Thyroid gland (tissue), 4 donors: Measurements from ENCODE around the gene SAFB2. TPM values are rescaled to one million over a fixed set of nuclear protein-coding genes. Genes with fewer than 3 reads are reported as not detected.

Experiments used
- DNase-seq, 2 donors: peaks; one replicate each; pipeline ENCODE4 v3.0.0-alpha.2; 2019
- H3K27ac ChIP-seq, 3 donors: fragments of 200-600 bp; sonication (generic); 1 replicate in 2 of 3; 2 replicates in 1 of 3; pipeline ENCODE4 v1.5.1; 2016 to 2019; ENCODE audit warnings: mild to moderate bottlenecking in 1 of 3, moderate library complexity in 1 of 3
- H3K27me3 ChIP-seq: fragments of 200-600 bp; sonication (generic); one replicate; pipeline ENCODE4 v1.5.1; 2019
- H3K36me3 ChIP-seq, 2 donors: fragments of 200-600 bp; sonication (generic); one replicate each; pipeline ENCODE4 v1.5.1; 2016 to 2019
- H3K4me1 ChIP-seq, 2 donors: fragments of 200-600 bp; sonication (generic); one replicate each; pipeline ENCODE4 v1.5.1; 2017 to 2019
- H3K4me3 ChIP-seq, 3 donors: fragments of 200-600 bp; sonication (generic); replicated peaks in 1 of 3; 1 replicate in 2 of 3; 2 replicates in 1 of 3; pipeline ENCODE4 v1.5.1; 2016; ENCODE audit warnings: mild to moderate bottlenecking in 1 of 3
- H3K9me3 ChIP-seq: fragments of 200-600 bp; sonication (generic); one replicate; pipeline ENCODE4 v1.5.1; 2017
- POLR2A ChIP-seq, 2 donors: fragments of 450-650 bp; IDR thresholded peaks; one replicate each; pipeline ENCODE4 v1.6.1; 2017; ENCODE audit warnings: antibody characterized with exemption in 2 of 2, mild to moderate bottlenecking in 2 of 2, moderate library complexity in 1 of 2
- WGBS, 2 donors: methylation state at CpG; one replicate each; pipeline ENCODE4 v1.1.5; 2017; 5-methylcytosine and 5-hydroxymethylcytosine counted together
- intact Hi-C: fragments of 100-400 bp; cut with DNase I; formaldehyde crosslinking; loops from one replicate; pipeline ENCODE4 v1.15.1; 2023
- total RNA-seq, 4 donors: library from RNA; depleted of rRNA; stranded (reverse); fragments of >200 nt; gene quantifications; one replicate each; pipeline ENCODE4 v1.2.3, GENCODE V29; 2016
- TF ChIP-seq, protein P1 (sequence below), 6 experiments: fragments of 200-600 bp in 3 of 6; fragments of 450-650 bp in 3 of 6; sonication (generic) in 3 of 6; IDR thresholded peaks; one replicate each; pipeline ENCODE4 v1.5.1; 2016 to 2019; ENCODE audit warnings: antibody characterized with exemption in 6 of 6, mild to moderate bottlenecking in 2 of 6, inconsistent platforms in 1 of 6, moderate library complexity in 1 of 6

Gene SAFB2
- total RNA-seq, 4 donors from 2014 or later, result 52.2 to 74.5 (median 65.3) TPM

DNA sequence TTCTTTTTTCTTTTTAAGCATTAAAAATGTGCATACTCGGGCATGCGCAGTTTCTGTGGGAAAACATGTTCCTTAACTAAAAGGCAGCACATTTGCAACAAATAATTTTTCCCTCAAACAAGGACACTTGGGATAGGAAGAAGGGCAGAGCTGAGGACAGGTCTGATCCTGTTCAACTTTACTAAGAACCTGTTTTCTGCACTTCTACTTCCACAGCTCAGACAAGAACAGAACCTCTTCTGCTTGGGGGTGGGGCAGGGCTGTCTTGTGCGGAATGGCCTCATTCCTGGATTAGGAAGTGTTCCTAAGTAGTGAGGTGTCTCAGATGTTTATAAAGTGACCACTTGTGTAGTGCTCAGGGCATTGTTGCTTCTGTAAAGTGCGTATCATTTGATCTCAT is 18.6 kb upstream of the SAFB2 start:
- Histone ChIP-seq H3K36me3 (peaks cover 10 to 33% of the 10 kb centered on the region in 2 donors), H3K9me3 (no peaks in the 10 kb centered on the region), H3K27me3 (no peaks in the 10 kb centered on the region), H3K4me1 (peaks cover 5 to 12% of the 10 kb centered on the region in 2 donors), H3K4me3 (no peak overlapping the region), H3K27ac (no peak overlapping the region)
- TF ChIP-seq, protein P1, sequence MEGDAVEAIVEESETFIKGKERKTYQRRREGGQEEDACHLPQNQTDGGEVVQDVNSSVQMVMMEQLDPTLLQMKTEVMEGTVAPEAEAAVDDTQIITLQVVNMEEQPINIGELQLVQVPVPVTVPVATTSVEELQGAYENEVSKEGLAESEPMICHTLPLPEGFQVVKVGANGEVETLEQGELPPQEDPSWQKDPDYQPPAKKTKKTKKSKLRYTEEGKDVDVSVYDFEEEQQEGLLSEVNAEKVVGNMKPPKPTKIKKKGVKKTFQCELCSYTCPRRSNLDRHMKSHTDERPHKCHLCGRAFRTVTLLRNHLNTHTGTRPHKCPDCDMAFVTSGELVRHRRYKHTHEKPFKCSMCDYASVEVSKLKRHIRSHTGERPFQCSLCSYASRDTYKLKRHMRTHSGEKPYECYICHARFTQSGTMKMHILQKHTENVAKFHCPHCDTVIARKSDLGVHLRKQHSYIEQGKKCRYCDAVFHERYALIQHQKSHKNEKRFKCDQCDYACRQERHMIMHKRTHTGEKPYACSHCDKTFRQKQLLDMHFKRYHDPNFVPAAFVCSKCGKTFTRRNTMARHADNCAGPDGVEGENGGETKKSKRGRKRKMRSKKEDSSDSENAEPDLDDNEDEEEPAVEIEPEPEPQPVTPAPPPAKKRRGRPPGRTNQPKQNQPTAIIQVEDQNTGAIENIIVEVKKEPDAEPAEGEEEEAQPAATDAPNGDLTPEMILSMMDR (IDR thresholded peaks at IDR 0.05), result no peak
- no peak for TF ChIP-seq POLR2A (IDR thresholded peaks at IDR 0.05)
- intact Hi-C loops, result no loop called here
- WGBS, 2 donors, result 73 to 82% methylated on average over 4 of the region's 4 CpGs
- DNase-seq, result peak; percentile 55 to 58

DNA sequence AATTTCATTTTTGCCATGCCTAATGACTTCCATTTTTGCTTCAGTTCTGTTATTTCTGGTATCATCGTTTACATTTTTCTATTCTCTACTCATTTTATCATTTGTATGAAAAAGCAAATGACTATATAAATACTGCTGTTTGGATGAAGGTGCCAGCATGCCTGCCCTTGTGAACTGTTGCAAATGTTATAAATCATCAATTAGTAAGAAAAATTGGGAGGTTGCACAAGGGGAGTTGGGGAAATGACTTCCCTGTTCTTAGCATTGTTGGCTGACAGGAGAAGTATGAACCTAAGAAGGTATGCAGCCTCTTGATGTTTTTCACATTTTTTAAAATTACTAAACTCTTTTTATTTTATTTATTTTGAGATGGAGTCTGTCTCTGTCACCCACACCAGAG is 15.4 kb upstream of the SAFB2 start:
- no peaks in the 10 kb centered on the region for H3K9me3 ChIP-seq
- DNase-seq, result no peak
- H3K36me3 ChIP-seq, result peaks cover under 1 to 6% of the 10 kb centered on the region in 2 donors
- H3K4me3 ChIP-seq, result no peak overlapping the region
- intact Hi-C loops, result no loop called here
- no peak overlapping the region for H3K27ac ChIP-seq
- H3K27me3 ChIP-seq, result no peaks in the 10 kb centered on the region
- TF ChIP-seq, protein P1 (IDR thresholded peaks at IDR 0.05), result no peak
- no peak for TF ChIP-seq POLR2A (IDR thresholded peaks at IDR 0.05)
- H3K4me1 ChIP-seq, result peaks cover 5 to 14% of the 10 kb centered on the region in 2 donors
- 65 to 81% methylated on average over 1 of the region's 1 CpG for WGBS, 2 donors

DNA sequence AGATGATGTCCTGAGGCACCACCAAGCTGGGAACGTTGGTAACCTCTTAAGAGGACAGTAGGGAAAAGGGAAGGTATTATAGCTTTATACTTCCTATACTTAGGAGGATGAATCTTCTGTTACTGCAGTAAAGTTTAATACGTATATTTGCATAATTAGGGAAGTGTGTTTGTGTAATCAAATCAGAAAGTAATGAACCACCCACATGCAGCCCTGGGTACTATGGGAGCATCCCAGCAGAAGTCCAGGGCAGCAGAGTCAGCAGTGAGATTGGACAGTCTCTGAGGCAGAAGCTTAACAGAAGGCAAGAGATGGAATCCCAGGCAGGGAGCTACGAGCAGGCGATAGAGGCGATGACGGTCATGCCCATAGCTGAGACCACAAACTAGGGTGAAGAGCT is 12.9 kb upstream of the SAFB2 start:
- no peaks in the 10 kb centered on the region for H3K36me3 ChIP-seq
- no peaks in the 10 kb centered on the region for H3K9me3 ChIP-seq
- intact Hi-C loops, result no loop called here
- no peak overlapping the region for H3K4me3 ChIP-seq
- no peak overlapping the region for H3K27ac ChIP-seq
- TF ChIP-seq POLR2A (IDR thresholded peaks at IDR 0.05), result no peak
- TF ChIP-seq, protein P1 (IDR thresholded peaks at IDR 0.05), result no peak
- peaks cover 13 to 17% of the 10 kb centered on the region in 2 donors for H3K4me1 ChIP-seq
- WGBS, 2 donors, result 87 to 91% methylated on average over 6 of the region's 6 CpGs
- no peaks in the 10 kb centered on the region for H3K27me3 ChIP-seq
- no peak for DNase-seq

DNA sequence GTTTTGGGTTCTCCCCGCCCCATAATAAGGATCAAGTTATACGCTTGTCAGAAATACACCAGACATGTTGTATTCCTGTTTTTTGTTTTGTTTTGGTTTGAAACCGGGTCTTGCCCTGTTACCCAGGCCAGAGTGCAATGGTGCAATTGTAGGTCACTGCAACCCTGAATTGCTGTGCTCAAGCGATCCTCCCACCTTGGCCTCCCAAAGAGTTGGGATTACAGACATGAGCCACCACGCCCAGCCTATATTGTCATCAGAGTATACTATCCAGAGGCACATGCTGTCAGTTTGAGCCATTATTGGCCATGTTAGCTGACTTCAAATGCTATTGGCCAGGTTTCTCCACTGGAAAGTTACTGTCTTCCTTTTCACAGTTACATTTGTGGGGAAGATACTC is 10.1 kb upstream of the SAFB2 start:
- intact Hi-C loops, result no loop called here
- no peak for TF ChIP-seq POLR2A (IDR thresholded peaks at IDR 0.05)
- Histone ChIP-seq H3K27me3 (no peaks in the 10 kb centered on the region), H3K27ac (no peak overlapping the region), H3K36me3 (peaks cover 9 to 14% of the 10 kb centered on the region in 2 donors), H3K4me3 (no peak overlapping the region), H3K9me3 (no peaks in the 10 kb centered on the region), H3K4me1 (peaks cover 15 to 31% of the 10 kb centered on the region in 2 donors)
- WGBS, 2 donors, result 88 to 93% methylated on average over 5 of the region's 5 CpGs
- DNase-seq, result no peak

DNA sequence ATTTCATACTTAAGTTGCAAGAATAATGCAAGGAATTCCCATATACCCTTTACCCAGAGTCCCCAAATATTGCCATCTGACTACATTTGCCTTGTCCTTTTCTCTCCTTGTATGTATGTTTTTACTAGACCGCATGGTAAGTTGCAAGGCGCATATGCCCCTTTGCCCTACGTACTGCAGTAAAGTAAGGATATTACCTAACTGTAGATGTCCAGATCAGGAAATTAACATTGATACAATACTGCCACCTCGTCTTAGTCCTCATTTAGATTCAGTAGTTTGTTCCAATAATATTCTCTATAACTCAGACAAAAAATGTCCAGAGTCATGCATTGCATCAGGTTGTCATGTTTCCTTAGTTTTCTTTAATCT is 9.7 kb upstream of the SAFB2 start:
- TF ChIP-seq, protein P1 (IDR thresholded peaks at IDR 0.05), result no peak
- no peak for TF ChIP-seq POLR2A (IDR thresholded peaks at IDR 0.05)
- no peak for DNase-seq
- Histone ChIP-seq H3K4me3 (no peak overlapping the region), H3K27ac (no peak overlapping the region), H3K4me1 (peaks cover 15 to 36% of the 10 kb centered on the region in 2 donors), H3K27me3 (no peaks in the 10 kb centered on the region), H3K36me3 (peaks cover 13 to 19% of the 10 kb centered on the region in 2 donors), H3K9me3 (no peaks in the 10 kb centered on the region)
- 83 to 84% methylated on average over 4 of the region's 4 CpGs for WGBS, 2 donors
- intact Hi-C loops, result no loop called here
